K562 treated with DMSO at 1 percent for 24 hours (cell line): ENCODE data around the gene ARHGEF7. TPM values are rescaled to one million over a fixed set of nuclear protein-coding genes. Genes with fewer than 3 reads are reported as not detected.

Experiments used
- total RNA-seq: library from RNA; unstranded; fragments of 300-600 nt; gene quantifications from 2 replicates; pipeline ENCODE4 v1.2.3, GENCODE V29; 2022; ENCODE audit warnings: low read depth; ENCODE audit not compliant: insufficient read depth

Gene ARHGEF7, protein sequence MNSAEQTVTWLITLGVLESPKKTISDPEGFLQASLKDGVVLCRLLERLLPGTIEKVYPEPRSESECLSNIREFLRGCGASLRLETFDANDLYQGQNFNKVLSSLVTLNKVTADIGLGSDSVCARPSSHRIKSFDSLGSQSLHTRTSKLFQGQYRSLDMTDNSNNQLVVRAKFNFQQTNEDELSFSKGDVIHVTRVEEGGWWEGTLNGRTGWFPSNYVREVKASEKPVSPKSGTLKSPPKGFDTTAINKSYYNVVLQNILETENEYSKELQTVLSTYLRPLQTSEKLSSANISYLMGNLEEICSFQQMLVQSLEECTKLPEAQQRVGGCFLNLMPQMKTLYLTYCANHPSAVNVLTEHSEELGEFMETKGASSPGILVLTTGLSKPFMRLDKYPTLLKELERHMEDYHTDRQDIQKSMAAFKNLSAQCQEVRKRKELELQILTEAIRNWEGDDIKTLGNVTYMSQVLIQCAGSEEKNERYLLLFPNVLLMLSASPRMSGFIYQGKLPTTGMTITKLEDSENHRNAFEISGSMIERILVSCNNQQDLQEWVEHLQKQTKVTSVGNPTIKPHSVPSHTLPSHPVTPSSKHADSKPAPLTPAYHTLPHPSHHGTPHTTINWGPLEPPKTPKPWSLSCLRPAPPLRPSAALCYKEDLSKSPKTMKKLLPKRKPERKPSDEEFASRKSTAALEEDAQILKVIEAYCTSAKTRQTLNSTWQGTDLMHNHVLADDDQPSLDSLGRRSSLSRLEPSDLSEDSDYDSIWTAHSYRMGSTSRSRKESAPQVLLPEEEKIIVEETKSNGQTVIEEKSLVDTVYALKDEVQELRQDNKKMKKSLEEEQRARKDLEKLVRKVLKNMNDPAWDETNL
- 21.7 and 33.5 TPM in 2 replicates for total RNA-seq

DNA sequence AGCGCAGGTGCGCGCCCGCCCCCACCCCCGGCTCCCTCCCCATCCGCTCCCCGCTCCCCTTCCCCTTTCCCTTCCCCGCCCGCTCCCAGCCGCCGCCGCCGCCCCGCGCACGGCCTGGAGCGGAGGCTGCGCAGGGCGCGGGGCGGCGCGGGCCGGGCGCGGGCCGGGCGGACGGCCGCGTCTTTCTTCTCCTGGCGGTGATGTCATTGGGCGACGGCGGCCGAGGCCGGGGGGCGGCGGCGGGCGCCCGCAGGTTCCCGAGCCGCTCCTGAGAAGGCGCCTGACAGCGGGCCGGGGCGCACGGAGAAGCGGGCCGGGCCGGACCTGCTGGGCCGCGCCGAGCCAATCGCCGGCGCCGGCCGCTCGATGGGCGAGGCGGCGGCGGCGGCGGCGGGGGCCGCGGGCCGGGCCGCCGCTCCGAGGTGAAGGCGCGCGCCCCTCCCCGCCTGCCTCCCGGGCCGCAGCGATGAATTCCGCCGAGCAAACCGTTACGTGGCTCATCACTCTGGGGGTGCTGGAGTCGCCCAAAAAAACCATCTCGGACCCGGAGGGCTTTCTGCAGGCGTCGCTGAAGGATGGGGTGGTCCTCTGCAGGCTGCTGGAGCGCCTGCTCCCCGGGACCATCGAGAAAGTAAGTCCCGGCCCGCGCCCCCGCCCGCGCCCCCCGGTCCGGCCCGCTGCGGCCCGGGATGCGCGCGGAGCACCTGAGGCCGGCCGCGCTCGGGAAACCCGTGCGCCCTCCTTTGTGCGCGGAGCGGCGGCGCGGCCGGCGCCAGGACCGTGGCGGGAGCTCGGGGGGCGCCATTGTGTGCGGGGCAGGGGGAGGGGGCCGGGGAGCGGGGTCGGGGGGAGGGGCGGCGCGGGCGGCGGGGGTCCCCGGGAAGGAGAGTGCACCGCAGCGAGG, at the start of gene ARHGEF7:
TSS of gene ARHGEF7 (plus strand) at position 250 of the 904 bp plus-strand sequence. CDS start at position 467, 217 bp downstream.

DNA sequence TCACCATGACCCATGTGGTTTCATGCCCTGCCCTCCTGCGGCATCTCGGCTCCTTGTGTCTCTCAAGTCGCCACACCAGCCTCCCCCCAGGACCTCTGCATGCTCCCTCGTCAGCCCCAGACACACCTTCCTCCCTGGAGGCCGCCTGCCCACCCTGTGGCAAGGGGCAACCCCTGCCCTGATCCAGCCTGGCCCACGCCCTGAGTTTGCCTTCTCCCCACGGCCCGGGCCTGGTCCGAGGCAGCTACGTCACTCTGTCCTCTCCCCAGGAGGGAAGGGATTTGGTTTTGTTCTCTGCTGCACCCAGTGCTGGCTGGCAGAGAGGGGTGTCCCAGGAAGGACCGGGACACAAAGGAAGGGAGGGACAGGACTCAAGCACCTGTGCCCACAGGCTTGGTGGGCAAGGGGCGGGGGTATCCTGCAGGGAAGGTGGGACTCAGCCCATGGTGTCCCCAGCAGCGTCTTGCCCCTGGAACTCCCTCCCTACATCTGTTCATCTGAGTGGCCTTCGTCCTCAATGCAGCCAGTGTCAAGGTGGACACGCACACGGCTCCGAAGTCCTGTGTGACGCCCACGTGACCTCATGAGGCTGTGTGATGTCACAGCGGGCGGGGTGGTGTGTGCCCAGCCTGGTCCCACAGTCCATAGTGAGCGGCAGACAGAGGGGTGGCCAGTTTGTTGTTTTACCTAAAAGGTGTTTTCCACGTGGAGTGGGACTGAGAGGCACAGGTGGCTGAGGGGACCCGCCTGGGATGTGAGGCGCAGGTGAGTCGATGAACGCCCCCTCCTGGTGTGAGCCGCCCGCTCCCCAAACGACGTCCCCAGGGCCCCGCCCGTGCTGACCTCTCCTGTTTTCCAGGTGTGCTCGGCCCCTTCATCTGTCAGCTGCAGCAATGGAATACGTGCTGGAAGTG, 205.1 kb downstream of the ARHGEF7 start, which contains the start of gene TEX29:
TSS of gene TEX29 (plus strand) at position 645 of the 914 bp plus-strand sequence. CDS start at position 894, 249 bp downstream.

Other genes starting within 250 kb of the ARHGEF7 start
- 33.6 and 38.0 TPM in 2 replicates for gene ANKRD10, start 200.2 kb upstream of the ARHGEF7 start, total RNA-seq
- not detected in 2 replicates for gene TEX29, start 205.3 kb downstream of the ARHGEF7 start, total RNA-seq